Stimulated activated CD8-positive, alpha-beta memory T cell treated with anti-CD3 and anti-CD28 coated beads, Interleukin-15, amount 100 ng/mL, for 4 hours (primary cell): ENCODE measurements around the gene FLG2.
"Not testable (repeated sequence)": the region's sequence is repeated elsewhere in the genome, so short reads cannot be mapped to it uniquely, and the experiment has no call there.

Experiments used
- DNase-seq, 2 donors: peaks; one replicate each; pipeline ENCODE4 v3.0.0-alpha.2; 2020; ENCODE audit warnings: low read depth in 2 of 2

FLG2 gene

DNA sequence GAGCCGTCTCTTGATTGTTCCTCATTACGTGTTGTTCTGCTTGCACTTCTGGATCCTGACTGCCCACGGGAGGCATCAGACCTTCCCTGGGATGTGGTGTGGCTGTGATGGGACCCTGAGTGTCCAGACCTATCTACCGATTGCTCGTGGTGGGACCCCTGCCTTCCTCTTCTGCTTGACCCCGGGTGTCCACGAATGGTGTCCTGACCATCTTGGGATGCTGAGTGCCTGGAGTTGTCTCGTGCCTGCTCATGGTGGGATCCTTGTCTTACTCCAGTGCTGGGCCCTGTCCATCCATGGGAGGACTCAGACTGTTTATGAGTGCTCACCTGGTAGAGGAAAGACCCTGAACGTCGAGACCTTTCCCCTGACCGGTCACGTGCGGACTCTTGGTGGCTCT, 47.6 kb downstream of the FLG2 start:
- not testable (repeated sequence) for DNase-seq

DNA sequence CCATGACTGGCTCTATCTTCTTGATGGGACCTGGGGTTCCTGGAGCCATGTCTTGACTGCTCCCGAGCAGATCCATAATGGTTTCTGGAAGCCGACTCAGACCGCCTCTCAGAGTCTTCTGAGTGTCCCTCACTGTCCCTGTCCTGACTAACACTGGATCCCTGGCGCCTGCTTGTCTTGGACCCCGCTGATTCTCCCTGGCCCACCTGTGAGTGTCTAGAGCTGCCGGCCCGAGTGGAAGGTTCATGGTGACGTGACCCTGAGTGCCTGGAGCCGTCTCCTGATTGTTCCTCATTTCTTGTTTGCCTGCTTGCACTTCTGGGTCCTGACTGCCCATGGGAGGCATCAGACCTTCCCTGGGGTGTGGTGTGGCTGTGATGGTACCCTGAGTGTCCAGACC, 49.9 kb downstream of the FLG2 start:
- DNase-seq: no peak

DNA sequence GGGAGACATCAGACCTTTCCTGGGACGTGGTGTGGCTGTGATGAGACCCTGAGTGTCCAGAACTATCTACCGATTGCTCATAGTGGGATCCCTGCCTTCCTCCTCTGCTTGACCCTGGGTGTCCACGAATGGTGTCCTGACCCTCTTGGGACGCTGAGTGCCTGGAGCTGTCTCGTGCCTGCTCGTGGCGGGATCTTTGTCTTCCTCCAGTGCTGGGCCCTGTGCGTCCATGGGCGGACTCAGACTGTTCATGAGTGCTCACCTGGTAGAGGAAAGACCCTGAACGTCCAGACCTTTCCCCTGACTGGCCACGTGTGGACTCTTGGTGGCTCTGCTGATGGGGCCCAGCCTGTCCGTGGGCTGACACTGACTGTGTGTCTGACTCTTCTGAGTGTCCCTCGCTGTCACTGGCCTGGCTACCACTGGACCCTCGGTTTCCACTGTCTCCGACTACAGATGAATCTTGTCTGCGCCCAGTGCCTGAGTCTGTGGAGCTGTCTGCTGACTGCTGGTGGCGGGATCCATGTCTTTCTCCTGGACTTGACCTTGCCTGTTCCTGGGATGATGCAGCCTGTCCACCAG, 50.4 kb downstream of the FLG2 start:
- not testable (repeated sequence) for DNase-seq

DNA sequence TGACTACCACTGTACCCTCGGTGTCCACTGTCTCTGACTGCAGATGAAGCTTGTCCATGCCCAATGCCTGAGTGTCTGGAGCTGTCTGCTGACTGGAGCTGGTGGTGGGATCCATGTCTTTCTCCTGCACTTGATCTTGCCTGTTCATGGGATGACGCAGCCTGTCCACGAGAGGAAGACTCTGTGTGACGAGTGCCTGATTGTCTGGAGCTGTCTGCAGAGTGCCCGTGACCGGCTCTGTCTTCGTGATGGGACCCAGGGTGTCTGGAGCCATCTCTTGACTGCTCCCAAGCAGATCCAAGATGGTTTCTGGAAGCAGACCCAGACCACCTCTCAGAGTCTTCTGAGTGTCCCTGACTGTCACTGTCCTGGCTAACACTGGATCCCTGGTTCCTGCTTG, 51.0 kb downstream of the FLG2 start:
- DNase-seq: not testable (repeated sequence)

DNA sequence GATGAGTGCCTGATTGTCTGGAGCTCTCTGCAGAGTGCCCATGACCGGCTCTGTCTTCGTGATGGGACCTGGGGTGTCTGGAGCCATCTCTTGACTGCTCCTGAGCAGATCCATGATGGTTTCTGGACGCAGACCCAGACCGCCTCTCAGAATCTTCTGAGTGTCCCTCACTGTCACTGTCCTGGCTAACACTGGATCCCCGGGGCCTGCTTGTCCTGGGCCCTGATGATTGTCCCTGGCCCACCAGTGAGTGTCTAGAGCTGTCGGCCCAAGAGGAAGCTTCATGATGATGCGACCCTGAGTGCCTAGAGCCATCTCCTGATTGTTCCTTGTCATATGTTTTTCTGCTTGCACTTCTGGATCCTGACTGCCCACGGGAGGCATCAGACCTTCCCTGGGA, 51.8 kb downstream of the FLG2 start:
- not testable (repeated sequence) for DNase-seq

DNA sequence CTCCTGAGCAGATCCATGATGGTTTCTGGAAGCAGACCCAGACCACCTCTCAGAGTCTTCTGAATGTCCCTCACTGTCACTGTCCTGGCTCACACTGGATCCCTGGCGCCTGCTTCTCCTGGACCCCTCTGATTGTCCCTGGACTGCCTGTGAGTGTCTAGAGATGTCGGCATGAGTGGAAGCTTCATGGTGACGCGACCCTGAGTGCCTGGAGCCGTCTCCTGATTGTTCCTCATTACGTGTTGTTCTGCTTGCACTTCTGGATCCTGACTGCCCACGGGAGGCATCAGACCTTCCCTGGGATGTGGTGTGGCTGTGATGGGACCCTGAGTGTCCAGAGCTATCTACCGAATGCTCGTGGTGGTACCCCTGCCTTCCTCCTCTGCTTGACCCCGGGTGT, 53.7 kb downstream of the FLG2 start:
- DNase-seq: not testable (repeated sequence)

DNA sequence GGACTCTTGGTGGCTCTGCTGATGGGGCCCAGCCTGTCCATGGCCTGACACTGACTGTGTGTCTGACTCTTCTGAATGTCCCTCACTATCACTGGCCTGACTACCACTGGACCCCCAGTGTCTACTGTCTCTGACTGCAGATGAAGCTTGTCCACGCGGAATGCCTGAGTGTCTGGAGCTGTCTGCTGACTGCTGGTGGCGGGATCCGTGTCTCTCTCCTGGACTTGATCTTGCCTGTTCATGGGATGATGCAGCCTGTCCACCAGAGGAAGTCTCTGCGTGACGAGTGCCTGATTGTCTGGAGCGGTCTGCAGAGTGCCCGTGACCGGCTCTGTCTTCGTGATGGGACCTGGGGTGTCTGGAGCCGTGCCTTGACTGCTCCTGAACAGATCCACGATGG, 55.0 kb downstream of the FLG2 start:
- DNase-seq: not testable (repeated sequence)

DNA sequence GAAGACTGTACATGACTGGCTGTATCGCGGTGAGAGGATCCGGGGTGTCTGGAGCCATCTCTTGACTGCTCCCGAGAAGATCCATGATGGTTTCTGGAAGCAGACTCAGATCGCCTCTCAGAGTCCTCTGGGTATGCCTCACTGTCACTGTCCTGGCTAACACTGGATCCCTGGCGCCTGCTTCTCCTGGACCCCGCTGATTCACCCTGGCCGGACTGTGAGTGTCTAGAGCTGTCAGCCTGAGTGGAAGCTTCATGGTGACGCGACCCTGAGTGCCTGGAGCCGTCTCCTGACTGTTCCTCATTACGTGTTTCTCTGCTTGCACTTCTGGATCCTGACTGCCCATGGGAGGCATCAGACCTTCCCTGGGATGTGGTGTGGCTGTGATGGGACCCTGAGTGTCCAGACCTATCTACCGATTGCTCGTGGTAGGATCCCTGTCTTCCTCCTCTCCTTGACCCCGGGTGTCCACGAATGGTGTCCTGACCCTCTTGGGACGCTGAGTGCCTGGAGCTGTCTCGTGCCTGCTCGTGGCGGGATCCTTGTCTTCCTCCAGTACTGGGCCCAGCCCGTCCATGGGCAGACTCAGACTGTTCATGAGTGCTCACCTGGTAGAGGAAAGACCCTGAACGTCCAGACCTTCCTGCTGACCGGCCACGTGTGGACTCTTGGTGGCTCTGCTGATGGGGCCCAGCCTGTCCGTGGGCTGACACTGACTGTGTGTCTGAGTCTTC, 56.5 kb downstream of the FLG2 start:
- not testable (repeated sequence) for DNase-seq
